HL-60 (cell line): ENCODE measurements around the gene B4GALT2.

ENCODE experiments used
- DNase-seq, 2 experiments: peaks; one replicate each; pipeline ENCODE4 v3.0.0-alpha.2; 2010 to 2020; ENCODE audit warnings: low read depth in 1 of 2, low spot score in 1 of 2
- H3K27ac ChIP-seq: fragments of 250-450 bp; sonication (Bioruptor Pico); replicated peaks from 2 replicates; pipeline ENCODE4 v1.5.1; 2020; ENCODE audit warnings: mild to moderate bottlenecking, moderate library complexity
- H3K27me3 ChIP-seq: fragments of 250-450 bp; sonication (Bioruptor Pico); 2 replicates; pipeline ENCODE4 v1.5.1; 2021; ENCODE audit warnings: mild to moderate bottlenecking, moderate library complexity; ENCODE audit not compliant: insufficient read depth, poor library complexity, severe bottlenecking
- H3K4me3 ChIP-seq: replicated peaks from 2 replicates; pipeline ENCODE4 v1.5.1; 2011; ENCODE audit warnings: mild to moderate bottlenecking, control low read depth, low read length; ENCODE audit not compliant: insufficient read depth
- CTCF ChIP-seq: IDR thresholded peaks from one replicate; pipeline ENCODE4 v1.5.1; 2011; ENCODE audit warnings: low read length, control low read depth, inconsistent platforms; ENCODE audit not compliant: insufficient read depth
- GABPA ChIP-seq: IDR thresholded peaks from 2 replicates; pipeline ENCODE4 v1.6.1; 2012; ENCODE audit warnings: low read depth
- POLR2AphosphoS5 ChIP-seq: IDR thresholded peaks from 2 replicates; pipeline ENCODE4 v1.6.1; 2012; ENCODE audit warnings: low read depth
- REST ChIP-seq: IDR thresholded peaks from 2 replicates; pipeline ENCODE4 v1.6.1; 2012; ENCODE audit warnings: low read depth; ENCODE audit not compliant: insufficient replicate concordance
- SPI1 ChIP-seq: IDR thresholded peaks from 2 replicates; pipeline ENCODE4 v1.6.1; 2012; ENCODE audit warnings: low read depth, mild to moderate bottlenecking, borderline replicate concordance

B4GALT2 gene

GRCh38 chr1:43936431-43937151 lies 42.4 kb upstream of the B4GALT2 start:
- TF ChIP-seq GABPA (no peak), SPI1 (no peak), REST (no peak), CTCF (no peak), POLR2AphosphoS5 (no peak)
- Histone ChIP-seq H3K27me3 (no peaks in the 10 kb centered on the region), H3K27ac (no peak overlapping the region), H3K4me3 (peak overlapping the region; percentile 19)
- DNase-seq = peak; percentile 29 to 35

GRCh38 chr1:43937179-43937865 lies 41.7 kb upstream of the B4GALT2 start:
- H3K27ac ChIP-seq = no peak overlapping the region
- H3K4me3 ChIP-seq = no peak overlapping the region
- DNase-seq = no peak
- TF ChIP-seq REST (no peak), GABPA (no peak), POLR2AphosphoS5 (no peak), SPI1 (no peak), CTCF (no peak)
- no peaks in the 10 kb centered on the region for H3K27me3 ChIP-seq

GRCh38 chr1:43938383-43938782 lies 40.6 kb upstream of the B4GALT2 start:
- H3K27me3 ChIP-seq = no peaks in the 10 kb centered on the region
- H3K4me3 ChIP-seq = no peak overlapping the region
- H3K27ac ChIP-seq = no peak overlapping the region
- no peak for DNase-seq
- TF ChIP-seq CTCF = no peak
- TF ChIP-seq REST = no peak
- TF ChIP-seq GABPA = no peak
- TF ChIP-seq SPI1 = no peak
- no peak for TF ChIP-seq POLR2AphosphoS5
